K562 (cell line): ENCODE results near the gene AGAP1. TPM values are rescaled to one million over a fixed set of nuclear protein-coding genes. Genes with fewer than 3 reads are reported as not detected.

ENCODE experiments used
- CEBPB ChIP-seq: fragments of 450-650 bp; IDR thresholded peaks from 2 replicates; pipeline ENCODE4 v1.6.1; 2016; ENCODE audit warnings: missing genetic modification characterization, missing compliant biosample characterization
- DPF2 ChIP-seq: fragments of 450-650 bp; IDR thresholded peaks from 2 replicates; pipeline ENCODE4 v1.6.1; 2016
- E4F1 ChIP-seq: fragments of 250-450 bp; sonication (Bioruptor Pico); IDR thresholded peaks from 2 replicates; pipeline ENCODE4 v1.5.0; 2021; ENCODE audit warnings: mild to moderate bottlenecking, borderline replicate concordance
- HNRNPUL1 ChIP-seq: fragments of 200-400 bp; formaldehyde crosslinking; IDR thresholded peaks from 2 replicates; pipeline ENCODE4 v1.6.1; 2017; ENCODE audit warnings: low read length
- ILK ChIP-seq: fragments of 450-650 bp; IDR thresholded peaks from 2 replicates; pipeline ENCODE4 v1.6.1; 2016; ENCODE audit warnings: missing genetic modification characterization, low read depth, mild to moderate bottlenecking, missing compliant biosample characterization, moderate library complexity, borderline replicate concordance
- LARP7 ChIP-seq: fragments of 450-650 bp; IDR thresholded peaks from 2 replicates; pipeline ENCODE4 v1.6.1; 2016
- MYC ChIP-seq, 2 experiments: fragments of 250-450 bp in 1 of 2; sonication (Bioruptor Pico) in 1 of 2; IDR thresholded peaks; 2 replicates each; pipeline versions ENCODE4 v1.5.1 to v1.6.1; 2012 to 2021; ENCODE audit warnings: low read depth in 2 of 2, borderline replicate concordance in 1 of 2, improper control_type of control experiment in 1 of 2, low read length in 1 of 2, mild to moderate bottlenecking in 1 of 2, moderate library complexity in 1 of 2
- RUNX1 ChIP-seq: sonication (generic); IDR thresholded peaks from 2 replicates; pipeline ENCODE4 v1.6.1; 2016; ENCODE audit warnings: antibody characterized with exemption, low read depth
- ZNF121 ChIP-seq: sonication (generic); formaldehyde crosslinking; conservative IDR thresholded peaks from 2 replicates; pipeline ENCODE4 v1.8.0; 2022; ENCODE audit warnings: missing genetic modification reagents
- ZNF655 ChIP-seq: fragments of 250-450 bp; sonication (Bioruptor Pico); IDR thresholded peaks from 2 replicates; pipeline ENCODE4 v1.5.0; 2021
- polyA plus RNA-seq, 8 experiments: library from polyadenylated mRNA; depleted of rRNA in 4 of 8; stranded (reverse) in 5 of 8; unstranded in 3 of 8; fragments of >200 nt; fragmentation: Nextera tagmentation in 2 of 8; fragmentation: Illumina TruSeq in 1 of 8; extraction: Ambion mirVana in 2 of 8; extraction: Trizol in 1 of 8; gene quantifications; 2 replicates each; pipeline versions ENCODE4 v1.2.1 to v1.2.3, GENCODE V29; 2011 to 2014; ENCODE audit warnings: inconsistent platforms in 1 of 8, missing spikeins in 1 of 8
- total RNA-seq, 7 experiments: library from RNA; depleted of rRNA in 6 of 7; stranded (reverse); fragments of >200 nt in 6 of 7; fragmentation: Illumina TruSeq in 2 of 7; extraction: Trizol in 2 of 7; gene quantifications; 2 replicates each; pipeline versions ENCODE4 v1.2.1 to v1.2.3, GENCODE V29; 2011 to 2021; ENCODE audit warnings: low replicate concordance in 1 of 7

Gene AGAP1
- total and polyA plus RNA-seq, 9 of the 15 experiments (the other 6 are each of a cell fraction or from before 2014, with no cell fraction given), result 1.3 to 24.0 (median 10.6) TPM

GRCh38 chr2:235868224-235868623 lies 374.4 kb downstream of the AGAP1 start (continued):
- TF ChIP-seq MYC (IDR thresholded peaks at IDR 0.05; ENCODE audit: low read depth, low read length) (no peak), MYC (CRISPR knock-in tag; IDR thresholded peaks at IDR 0.05; ENCODE audit: borderline replicate concordance, low read depth) (no peak), E4F1 (CRISPR knock-in tag) (no peak), ZNF121 (CRISPR knock-in tag) (no peak), LARP7 (no peak), DPF2 (no peak), ILK (tag) (no peak), ZNF655 (CRISPR knock-in tag) (no peak), RUNX1 (no peak), CEBPB (tag) (peak; percentile 60), HNRNPUL1 (no peak)
